Thyroid gland (tissue), 4 donors: ENCODE measurements around the gene C1QTNF8. TPM values are rescaled to one million over a fixed set of nuclear protein-coding genes. Genes with fewer than 3 reads are reported as not detected.

ENCODE experiments used
- DNase-seq, 2 donors: peaks; one replicate each; pipeline ENCODE4 v3.0.0-alpha.2; 2019
- H3K27ac ChIP-seq, 3 donors: fragments of 200-600 bp; sonication (generic); 1 replicate in 2 of 3; 2 replicates in 1 of 3; pipeline ENCODE4 v1.5.1; 2016 to 2019; ENCODE audit warnings: mild to moderate bottlenecking in 1 of 3, moderate library complexity in 1 of 3
- H3K27me3 ChIP-seq: fragments of 200-600 bp; sonication (generic); one replicate; pipeline ENCODE4 v1.5.1; 2019
- H3K36me3 ChIP-seq, 2 donors: fragments of 200-600 bp; sonication (generic); one replicate each; pipeline ENCODE4 v1.5.1; 2016 to 2019
- H3K4me1 ChIP-seq, 2 donors: fragments of 200-600 bp; sonication (generic); one replicate each; pipeline ENCODE4 v1.5.1; 2017 to 2019
- H3K4me3 ChIP-seq, 3 donors: fragments of 200-600 bp; sonication (generic); replicated peaks in 1 of 3; 1 replicate in 2 of 3; 2 replicates in 1 of 3; pipeline ENCODE4 v1.5.1; 2016; ENCODE audit warnings: mild to moderate bottlenecking in 1 of 3
- H3K9me3 ChIP-seq: fragments of 200-600 bp; sonication (generic); one replicate; pipeline ENCODE4 v1.5.1; 2017
- CTCF ChIP-seq, 6 experiments: fragments of 200-600 bp in 3 of 6; fragments of 450-650 bp in 3 of 6; sonication (generic) in 3 of 6; IDR thresholded peaks; one replicate each; pipeline ENCODE4 v1.5.1; 2016 to 2019; ENCODE audit warnings: antibody characterized with exemption in 6 of 6, mild to moderate bottlenecking in 2 of 6, inconsistent platforms in 1 of 6, moderate library complexity in 1 of 6
- POLR2A ChIP-seq, 2 donors: fragments of 450-650 bp; IDR thresholded peaks; one replicate each; pipeline ENCODE4 v1.6.1; 2017; ENCODE audit warnings: antibody characterized with exemption in 2 of 2, mild to moderate bottlenecking in 2 of 2, moderate library complexity in 1 of 2
- WGBS, 2 donors: methylation state at CpG; one replicate each; pipeline ENCODE4 v1.1.5; 2017; 5-methylcytosine and 5-hydroxymethylcytosine counted together
- intact Hi-C: fragments of 100-400 bp; cut with DNase I; formaldehyde crosslinking; loops from one replicate; pipeline ENCODE4 v1.15.1; 2023
- total RNA-seq, 4 donors: library from RNA; depleted of rRNA; stranded (reverse); fragments of >200 nt; gene quantifications; one replicate each; pipeline ENCODE4 v1.2.3, GENCODE V29; 2016

C1QTNF8 gene
- total RNA-seq, 4 donors from 2014 or later, result not detected

GRCh38 chr16:1105888-1106620 lies 10.0 kb upstream of the C1QTNF8 start:
- H3K4me3 ChIP-seq, result no peak overlapping the region
- H3K4me1 ChIP-seq, result peaks cover 3 to 5% of the 10 kb centered on the region in 2 donors
- DNase-seq, result peak; percentile 83 to 85
- no peaks in the 10 kb centered on the region for H3K9me3 ChIP-seq
- 48 to 53% methylated on average over 6 to 15 of the region's 26 CpGs for WGBS, 2 donors
- no peak overlapping the region for H3K27ac ChIP-seq
- H3K27me3 ChIP-seq, result no peaks in the 10 kb centered on the region
- no peaks in the 10 kb centered on the region for H3K36me3 ChIP-seq
- TF ChIP-seq POLR2A (IDR thresholded peaks at IDR 0.05), result no peak
- peak; percentile 65 to 94 (median 82) for TF ChIP-seq CTCF (IDR thresholded peaks at IDR 0.05)
- intact Hi-C loops, result loop anchor here (2.0 kb wide), 1 partner anchor 89 kb away; no protein-coding TSS in a partner anchor

GRCh38 chr16:1103636-1103980 lies 7.6 kb upstream of the C1QTNF8 start:
- H3K27me3 ChIP-seq, result no peaks in the 10 kb centered on the region
- intact Hi-C loops, result no loop called here
- TF ChIP-seq CTCF (IDR thresholded peaks at IDR 0.05) (no peak), POLR2A (IDR thresholded peaks at IDR 0.05) (no peak)

DNA sequence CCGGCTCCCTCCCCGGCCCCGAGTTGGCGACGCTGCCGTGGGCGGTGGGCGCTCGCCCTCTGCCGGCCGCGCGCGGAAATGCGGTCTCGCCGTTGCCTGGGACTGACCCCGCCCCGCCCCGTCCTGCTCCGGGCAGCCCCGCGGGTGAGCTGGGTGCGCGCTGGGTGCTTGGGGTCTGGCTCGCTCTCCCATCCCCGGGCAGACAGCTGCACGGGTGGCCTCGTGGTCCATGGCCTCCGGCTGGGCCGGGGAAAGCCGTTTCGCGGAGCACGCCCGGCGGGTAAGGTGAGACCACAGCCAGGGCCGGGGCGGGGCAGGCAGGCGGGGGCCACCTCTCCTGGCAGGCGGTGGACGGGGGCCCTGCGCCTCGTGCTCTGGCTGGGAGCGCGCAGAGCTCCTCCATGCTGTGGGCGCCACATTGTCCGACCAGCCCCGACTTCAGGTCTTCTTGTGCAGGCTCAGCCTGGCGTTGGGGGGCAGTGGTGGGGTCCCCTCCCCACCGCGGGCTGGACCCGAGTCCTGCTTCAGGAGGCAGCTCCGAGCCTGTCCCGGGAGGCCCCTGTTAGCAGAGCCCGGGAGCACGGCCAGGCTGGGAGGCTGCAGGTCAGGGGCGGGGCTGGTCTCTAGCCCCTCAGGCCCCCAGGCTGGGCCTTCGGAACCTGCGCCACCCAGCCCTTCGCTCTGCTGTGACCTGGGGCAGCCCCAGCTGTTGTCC lies 7.0 kb upstream of the C1QTNF8 start:
- no peaks in the 10 kb centered on the region for H3K9me3 ChIP-seq
- no peak overlapping the region for H3K27ac ChIP-seq
- WGBS, 2 donors, result 19 to 21% methylated on average over 10 to 12 of the region's 61 CpGs
- no peaks in the 10 kb centered on the region for H3K27me3 ChIP-seq
- H3K36me3 ChIP-seq, result no peaks in the 10 kb centered on the region
- peak in 5 of 6 experiments; percentile 12 to 73 (median 59) for TF ChIP-seq CTCF (IDR thresholded peaks at IDR 0.05)
- TF ChIP-seq POLR2A (IDR thresholded peaks at IDR 0.05), result no peak
- H3K4me3 ChIP-seq, result no peak overlapping the region
- DNase-seq, result peak; percentile 54 to 57
- peaks cover 3 to 5% of the 10 kb centered on the region in 2 donors for H3K4me1 ChIP-seq
- intact Hi-C loops, result no loop called here

More at GRCh38 chr16:1103636-1103980, 7.6 kb upstream of the C1QTNF8 start:
- Histone ChIP-seq H3K9me3 (no peaks in the 10 kb centered on the region), H3K36me3 (no peaks in the 10 kb centered on the region), H3K4me1 (peaks cover 3 to 5% of the 10 kb centered on the region in 2 donors), H3K4me3 (no peak overlapping the region), H3K27ac (no peak overlapping the region)
- no peak for DNase-seq
- 55% methylated on average over 11 of the region's 11 CpGs; no CpG with 5 or more reads in 1 of the 2 donors for WGBS, 2 donors

DNA sequence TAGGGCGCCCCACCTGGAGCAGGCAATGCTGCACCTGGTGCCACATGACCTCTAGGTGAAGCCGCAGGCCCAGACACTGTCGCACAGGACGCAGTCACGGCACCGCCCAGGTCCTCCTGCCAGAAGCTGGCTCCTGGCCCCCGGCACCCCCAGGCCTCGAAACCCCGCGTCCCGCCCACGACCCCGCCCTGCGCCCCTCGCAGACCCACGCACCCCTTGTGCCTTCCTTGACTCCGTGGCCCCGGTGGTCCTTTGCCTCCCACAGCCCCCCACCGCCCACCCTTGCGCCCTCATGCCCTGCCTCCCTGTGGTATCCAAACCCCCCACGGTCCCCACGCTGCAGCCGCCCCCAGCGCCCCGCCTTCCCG lies 6.3 kb upstream of the C1QTNF8 start:
- Histone ChIP-seq H3K4me3 (no peak overlapping the region), H3K27me3 (no peaks in the 10 kb centered on the region), H3K9me3 (no peaks in the 10 kb centered on the region), H3K4me1 (peaks cover 3 to 5% of the 10 kb centered on the region in 2 donors), H3K27ac (no peak overlapping the region), H3K36me3 (no peaks in the 10 kb centered on the region)
- TF ChIP-seq POLR2A (IDR thresholded peaks at IDR 0.05) (no peak), CTCF (IDR thresholded peaks at IDR 0.05) (no peak)
- DNase-seq, result no peak
- 51 to 55% methylated on average over 19 of the region's 26 CpGs for WGBS, 2 donors
- intact Hi-C loops, result no loop called here
